PFSK-1 (cell line): ENCODE results near the gene PTBP1.

ENCODE experiments used
- FOXP2 ChIP-seq: optimal IDR thresholded peaks from 2 replicates; pipeline ENCODE3; 2011; ENCODE audit warnings: borderline replicate concordance, control low read depth, inconsistent platforms; ENCODE audit not compliant: insufficient read depth; ENCODE audit errors: extremely low read length, extremely low read depth
- POLR2AphosphoS5 ChIP-seq: IDR thresholded peaks from 2 replicates; pipeline ENCODE4 v1.6.1; 2012; ENCODE audit warnings: low read depth, mild to moderate bottlenecking, control low read depth, low read length, moderate library complexity
- SIN3A ChIP-seq: IDR thresholded peaks from 2 replicates; pipeline ENCODE4 v1.6.1; 2012; ENCODE audit warnings: mild to moderate bottlenecking, low read length, moderate library complexity, borderline replicate concordance; ENCODE audit not compliant: insufficient read depth
- TAF1 ChIP-seq: IDR thresholded peaks from 2 replicates; pipeline ENCODE4 v1.6.1; 2012; ENCODE audit warnings: low read length, control low read depth, borderline replicate concordance; ENCODE audit not compliant: insufficient read depth
- TF ChIP-seq, protein P1 (sequence below), 2 experiments: IDR thresholded peaks; 2 replicates each; pipeline versions ENCODE4 v1.6.1 to v1.8.0; 2011 to 2012; ENCODE audit warnings: low read depth in 2 of 2, low read length in 2 of 2, control low read depth in 1 of 2, inconsistent platforms in 1 of 2, mild to moderate bottlenecking in 1 of 2, moderate library complexity in 1 of 2; ENCODE audit not compliant: insufficient read depth in 1 of 2

Gene PTBP1

GRCh38 chr19:853014-853585 is 55.8 kb downstream of the PTBP1 start:
- no peak for TF ChIP-seq TAF1
- no peak for TF ChIP-seq FOXP2
- TF ChIP-seq, protein P1, sequence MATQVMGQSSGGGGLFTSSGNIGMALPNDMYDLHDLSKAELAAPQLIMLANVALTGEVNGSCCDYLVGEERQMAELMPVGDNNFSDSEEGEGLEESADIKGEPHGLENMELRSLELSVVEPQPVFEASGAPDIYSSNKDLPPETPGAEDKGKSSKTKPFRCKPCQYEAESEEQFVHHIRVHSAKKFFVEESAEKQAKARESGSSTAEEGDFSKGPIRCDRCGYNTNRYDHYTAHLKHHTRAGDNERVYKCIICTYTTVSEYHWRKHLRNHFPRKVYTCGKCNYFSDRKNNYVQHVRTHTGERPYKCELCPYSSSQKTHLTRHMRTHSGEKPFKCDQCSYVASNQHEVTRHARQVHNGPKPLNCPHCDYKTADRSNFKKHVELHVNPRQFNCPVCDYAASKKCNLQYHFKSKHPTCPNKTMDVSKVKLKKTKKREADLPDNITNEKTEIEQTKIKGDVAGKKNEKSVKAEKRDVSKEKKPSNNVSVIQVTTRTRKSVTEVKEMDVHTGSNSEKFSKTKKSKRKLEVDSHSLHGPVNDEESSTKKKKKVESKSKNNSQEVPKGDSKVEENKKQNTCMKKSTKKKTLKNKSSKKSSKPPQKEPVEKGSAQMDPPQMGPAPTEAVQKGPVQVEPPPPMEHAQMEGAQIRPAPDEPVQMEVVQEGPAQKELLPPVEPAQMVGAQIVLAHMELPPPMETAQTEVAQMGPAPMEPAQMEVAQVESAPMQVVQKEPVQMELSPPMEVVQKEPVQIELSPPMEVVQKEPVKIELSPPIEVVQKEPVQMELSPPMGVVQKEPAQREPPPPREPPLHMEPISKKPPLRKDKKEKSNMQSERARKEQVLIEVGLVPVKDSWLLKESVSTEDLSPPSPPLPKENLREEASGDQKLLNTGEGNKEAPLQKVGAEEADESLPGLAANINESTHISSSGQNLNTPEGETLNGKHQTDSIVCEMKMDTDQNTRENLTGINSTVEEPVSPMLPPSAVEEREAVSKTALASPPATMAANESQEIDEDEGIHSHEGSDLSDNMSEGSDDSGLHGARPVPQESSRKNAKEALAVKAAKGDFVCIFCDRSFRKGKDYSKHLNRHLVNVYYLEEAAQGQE (IDR thresholded peaks at IDR 0.05; ENCODE audit: insufficient read depth in 1 of 2, low read depth in 2 of 2, low read length in 2 of 2) = no peak
- no peak for TF ChIP-seq SIN3A
- no peak for TF ChIP-seq POLR2AphosphoS5

- TF ChIP-seq POLR2AphosphoS5 (no peak), TAF1 (no peak), FOXP2 (no peak), SIN3A (no peak)
- TF ChIP-seq, protein P1 (IDR thresholded peaks at IDR 0.05; ENCODE audit: insufficient read depth in 1 of 2, low read depth in 2 of 2, low read length in 2 of 2) = no peak
These were observed 57.3 kb downstream of the PTBP1 start for GRCh38 chr19:854549-854948.

DNA sequence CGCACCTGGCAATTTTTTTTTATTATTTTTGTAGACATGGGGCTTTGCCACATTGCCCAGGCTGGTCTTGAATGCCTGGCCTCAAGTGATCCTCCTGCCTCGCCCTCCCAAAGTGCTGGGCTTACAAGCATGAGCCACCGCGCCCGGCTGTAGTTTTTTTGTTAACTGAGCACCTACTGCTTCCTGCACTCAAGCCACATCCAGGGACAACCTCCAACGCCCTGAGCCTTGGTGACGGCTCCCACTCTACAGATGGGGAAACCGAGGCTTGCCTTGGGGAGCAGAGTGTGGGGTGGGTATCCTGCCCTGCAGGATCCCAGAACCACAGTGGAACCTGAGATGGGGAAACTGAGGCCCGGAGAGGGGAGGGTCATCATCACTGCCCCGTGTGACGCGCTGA is 57.9 kb downstream of the PTBP1 start:
- TF ChIP-seq FOXP2 (no peak), SIN3A (no peak), POLR2AphosphoS5 (no peak), TAF1 (no peak)
- TF ChIP-seq, protein P1 (IDR thresholded peaks at IDR 0.05; ENCODE audit: insufficient read depth in 1 of 2, low read depth in 2 of 2, low read length in 2 of 2) = no peak

GRCh38 chr19:855566-856120 is 58.4 kb downstream of the PTBP1 start:
- TF ChIP-seq TAF1 (no peak), FOXP2 (no peak), SIN3A (no peak), POLR2AphosphoS5 (no peak)
- TF ChIP-seq, protein P1 (IDR thresholded peaks at IDR 0.05; ENCODE audit: insufficient read depth in 1 of 2, low read depth in 2 of 2, low read length in 2 of 2) = no peak
